ENCODE results near the gene OR51T1. TPM values are rescaled to one million over a fixed set of nuclear protein-coding genes. Genes with fewer than 3 reads are reported as not detected.
A peak's percentile ranks its signal among the peaks of the same experiment; 100 is the strongest.
"Not testable (repeated sequence)": the region's sequence is repeated elsewhere in the genome, so short reads cannot be mapped to it uniquely, and the experiment has no call there.

OR51T1 gene
- not detected in 2 replicates for total RNA-seq (2014; rRNA removed; shearing (Covaris generic))

- no peak for DNase-seq (ENCODE audit: low spot score)
Measured at GRCh38 chr11:4881860-4882500, at the start of gene OR51T1. TSS of gene OR51T1 (plus strand) at chr11:4881900. CDS start at chr11:4881900, 0 bp downstream.

GRCh38 chr11:4839851-4840549, 41.7 kb upstream of the OR51T1 start:
- DNase-seq (ENCODE audit: low spot score), result no peak

GRCh38 chr11:4848908-4849532, 32.7 kb upstream of the OR51T1 start, which contains the start of gene OR51S1:
TSS of gene OR51S1 (minus strand) at chr11:4849208. CDS start at chr11:4849208, 0 bp downstream.
- DNase-seq (ENCODE audit: low spot score), result no peak

- no peak for DNase-seq (ENCODE audit: low spot score)
Measured at GRCh38 chr11:4851033-4851432, 30.7 kb upstream of the OR51T1 start.

GRCh38 chr11:4854286-4854685, 27.4 kb upstream of the OR51T1 start:
- DNase-seq (ENCODE audit: low spot score), result not testable (repeated sequence)

- DNase-seq (ENCODE audit: low spot score), result no peak
Measured at GRCh38 chr11:4862447-4863236, 19.1 kb upstream of the OR51T1 start.

- DNase-seq (ENCODE audit: low spot score), result no peak
Measured at GRCh38 chr11:4863876-4864275, 17.8 kb upstream of the OR51T1 start.

- DNase-seq (ENCODE audit: low spot score), result no peak
Measured at GRCh38 chr11:4865855-4866254, 15.8 kb upstream of the OR51T1 start.

GRCh38 chr11:4881188-4881587, 512 bp upstream of the OR51T1 start:
- DNase-seq (ENCODE audit: low spot score), result no peak

- DNase-seq (ENCODE audit: low spot score), result no peak
Measured at GRCh38 chr11:4882543-4882942, 843 bp downstream of the OR51T1 start.

- no peak for DNase-seq (ENCODE audit: low spot score)
Measured at GRCh38 chr11:4884361-4884760, 2.7 kb downstream of the OR51T1 start.

GRCh38 chr11:4886186-4886585, 4.5 kb downstream of the OR51T1 start:
- no peak for DNase-seq (ENCODE audit: low spot score)

GRCh38 chr11:4887591-4887990, 5.9 kb downstream of the OR51T1 start:
- no peak for DNase-seq (ENCODE audit: low spot score)

GRCh38 chr11:4890279-4890678, 8.6 kb downstream of the OR51T1 start:
- no peak for DNase-seq (ENCODE audit: low spot score)

GRCh38 chr11:4891996-4892640, 10.4 kb downstream of the OR51T1 start:
- DNase-seq (ENCODE audit: low spot score), result peak; percentile 73

- DNase-seq (ENCODE audit: low spot score), result no peak
Measured at GRCh38 chr11:4903484-4903883, 21.8 kb downstream of the OR51T1 start, which contains the start of gene OR51A7. TSS of gene OR51A7 (plus strand) at chr11:4903783. CDS start at chr11:4907370, 3,587 bp downstream.

GRCh38 chr11:4916581-4916980, 34.9 kb downstream of the OR51T1 start:
- DNase-seq (ENCODE audit: low spot score), result no peak

- no peak for DNase-seq (ENCODE audit: low spot score)
Measured at GRCh38 chr11:4919250-4919649, 37.5 kb downstream of the OR51T1 start, which contains the start of gene OR51G2. TSS of gene OR51G2 (minus strand) at chr11:4919350. CDS start at chr11:4915663, 3,687 bp downstream.

GRCh38 chr11:4921796-4922195, 40.1 kb downstream of the OR51T1 start:
- no peak for DNase-seq (ENCODE audit: low spot score)

GRCh38 chr11:4922304-4922703, 40.6 kb downstream of the OR51T1 start:
- DNase-seq (ENCODE audit: low spot score), result no peak

- no peak for DNase-seq (ENCODE audit: low spot score)
Measured at GRCh38 chr11:4924239-4924638, 42.5 kb downstream of the OR51T1 start, which contains the start of gene OR51G1. TSS of gene OR51G1 (minus strand) at chr11:4924339. CDS start at chr11:4924339, 0 bp downstream.

Measured in A172 (cell line).